ENCODE data around the gene MAPK13.
"Not testable (repeated sequence)": the region's sequence is repeated elsewhere in the genome, so short reads cannot be mapped to it uniquely, and the experiment has no call there.

The MAPK13 gene

DNA sequence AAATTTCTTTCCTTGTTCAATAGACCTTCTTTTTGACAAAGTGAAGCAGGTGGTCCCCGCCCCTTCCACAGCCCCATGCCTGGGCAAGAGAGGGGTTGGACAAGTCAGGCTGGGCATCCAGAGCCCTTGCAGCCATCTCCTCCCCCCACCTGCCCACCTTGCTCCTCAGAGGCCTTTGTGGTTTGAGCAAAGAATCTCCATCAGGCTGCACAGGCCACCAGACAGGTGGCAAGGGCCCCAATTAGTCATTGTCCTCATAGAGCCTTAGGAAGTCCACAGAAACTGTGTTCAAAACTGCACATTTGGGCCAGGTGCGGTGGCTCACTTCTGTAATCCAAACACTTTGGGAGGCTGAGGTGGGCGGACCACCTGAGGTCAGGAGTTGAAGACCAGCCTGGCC is 1.5 kb upstream of the MAPK13 start:
- DNase-seq: no peak

DNA sequence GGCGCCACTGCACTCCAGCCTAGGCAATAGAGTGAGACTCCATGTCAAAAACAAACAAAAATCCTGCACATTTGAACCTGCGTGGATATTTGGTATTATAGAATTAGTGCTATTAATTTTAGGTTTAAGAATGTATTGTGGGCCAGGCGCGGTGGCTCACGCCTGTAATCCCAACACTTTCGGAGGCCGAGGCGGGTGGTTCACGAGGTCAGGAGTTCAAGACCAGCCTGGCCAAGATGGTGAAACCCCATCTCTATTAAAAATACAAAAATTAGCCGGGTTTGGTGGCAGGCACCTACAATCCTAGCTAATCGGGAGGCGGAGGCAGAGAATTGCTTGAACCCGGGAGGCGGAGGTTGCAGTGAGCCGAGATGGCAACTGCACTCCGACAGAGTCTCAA is 979 bp upstream of the MAPK13 start:
- not testable (repeated sequence) for DNase-seq

- DNase-seq: peak; percentile 31
Measured at GRCh38 chr6:36130667-36131510, 576 bp downstream of the MAPK13 start.

- no peak for DNase-seq
Measured at GRCh38 chr6:36131511-36132245, 1.4 kb downstream of the MAPK13 start.

- DNase-seq: no peak
Measured at GRCh38 chr6:36132246-36132895, 2.1 kb downstream of the MAPK13 start.

DNA sequence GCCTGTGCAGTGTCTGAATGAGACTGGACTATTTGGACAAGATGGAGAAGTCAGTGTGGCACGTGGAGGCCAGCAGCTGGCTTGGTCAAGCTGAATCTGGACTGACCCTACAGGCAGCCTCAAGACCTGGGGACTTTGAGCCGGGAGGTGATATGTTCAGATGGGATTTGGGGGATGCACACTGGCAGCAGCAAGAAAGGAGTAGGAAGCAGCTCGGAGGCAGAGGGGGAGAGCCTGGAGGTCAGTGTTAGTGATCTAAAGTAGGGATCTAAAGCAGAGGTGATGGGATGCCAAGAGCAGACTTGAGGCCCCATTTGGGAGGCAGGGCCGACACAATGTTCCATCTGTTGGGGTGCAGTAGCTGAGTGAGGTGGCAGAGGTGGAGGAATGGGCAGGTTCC is 2.8 kb downstream of the MAPK13 start:
- no peak for DNase-seq

GRCh38 chr6:36133912-36134311 is 3.6 kb downstream of the MAPK13 start:
- DNase-seq: no peak

DNA sequence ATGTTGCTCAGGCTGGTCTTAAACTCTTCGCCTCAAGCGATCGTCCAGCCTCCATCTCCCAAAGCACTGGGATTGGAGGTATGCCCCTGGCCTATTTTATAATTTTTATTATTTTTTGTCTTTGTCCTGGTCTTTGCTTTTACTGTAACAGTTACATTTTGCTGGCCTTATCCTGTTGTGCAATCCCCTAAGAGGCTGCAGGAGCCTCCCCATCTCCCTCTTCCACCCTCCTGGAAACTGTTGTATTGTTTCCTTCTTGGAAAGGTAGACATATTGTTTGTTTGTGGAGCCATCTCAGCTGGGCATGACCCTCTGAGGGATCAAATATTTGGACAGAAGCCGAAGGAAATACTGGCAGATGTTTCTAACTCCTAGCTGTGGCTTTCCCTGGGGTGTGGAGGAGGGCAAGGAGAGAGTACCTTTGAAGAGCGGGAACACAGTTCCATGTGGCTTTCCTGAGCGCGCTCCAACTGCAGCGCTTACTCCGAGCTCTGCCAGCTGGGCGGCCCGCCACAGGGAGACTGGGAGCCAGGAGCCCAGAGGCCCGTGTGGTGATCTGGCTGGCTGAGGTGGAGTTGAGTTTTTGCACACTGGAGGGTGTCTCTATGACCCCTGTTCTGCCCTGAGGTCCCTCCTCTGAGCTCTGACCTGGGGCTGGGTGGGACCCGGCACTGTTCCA is 4.9 kb downstream of the MAPK13 start:
- no peak for DNase-seq

DNA sequence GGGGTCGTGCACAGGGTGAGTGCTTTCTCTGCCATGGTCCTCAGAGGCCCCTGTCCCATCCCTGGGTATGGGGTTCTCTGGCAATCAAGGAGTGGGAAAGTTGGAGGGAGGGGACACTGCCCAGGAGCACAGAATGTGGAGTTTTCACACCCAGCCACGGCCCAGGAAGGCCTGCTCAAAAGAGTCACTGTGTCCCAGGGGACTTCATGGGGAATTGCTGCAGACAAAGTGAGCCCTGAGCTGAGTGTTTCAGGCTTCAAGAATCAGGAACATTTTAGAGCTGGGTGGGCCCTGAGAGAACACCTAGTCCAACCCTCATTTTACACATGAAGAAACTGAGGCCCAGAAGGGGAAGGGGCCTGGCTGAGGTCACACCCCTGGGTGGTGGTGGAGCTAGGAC is 5.7 kb downstream of the MAPK13 start:
- no peak for DNase-seq

DNA sequence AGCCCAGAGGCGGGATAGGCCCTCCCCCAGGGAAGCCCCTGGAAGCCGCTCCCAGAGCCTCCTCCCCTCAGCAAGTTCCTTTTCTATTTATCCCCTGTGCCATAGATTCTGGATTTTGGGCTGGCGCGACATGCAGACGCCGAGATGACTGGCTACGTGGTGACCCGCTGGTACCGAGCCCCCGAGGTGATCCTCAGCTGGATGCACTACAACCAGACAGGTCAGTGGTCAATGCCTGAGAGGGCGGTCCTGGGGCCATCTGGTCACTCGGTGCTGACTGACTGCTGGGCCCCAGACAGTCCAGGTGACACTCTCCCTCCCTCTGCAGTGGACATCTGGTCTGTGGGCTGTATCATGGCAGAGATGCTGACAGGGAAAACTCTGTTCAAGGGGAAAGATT is 6.2 kb downstream of the MAPK13 start:
- no peak for DNase-seq

DNA sequence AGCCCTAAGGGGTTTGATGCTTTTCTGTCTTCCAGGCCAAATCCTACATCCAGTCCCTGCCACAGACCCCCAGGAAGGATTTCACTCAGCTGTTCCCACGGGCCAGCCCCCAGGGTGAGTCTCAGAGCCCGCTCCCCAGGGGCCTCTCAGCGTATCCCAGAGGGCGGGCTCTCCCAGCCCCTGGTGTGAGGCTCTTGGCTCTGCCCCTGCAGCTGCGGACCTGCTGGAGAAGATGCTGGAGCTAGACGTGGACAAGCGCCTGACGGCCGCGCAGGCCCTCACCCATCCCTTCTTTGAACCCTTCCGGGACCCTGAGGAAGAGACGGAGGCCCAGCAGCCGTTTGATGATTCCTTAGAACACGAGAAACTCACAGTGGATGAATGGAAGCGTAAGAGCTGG is 8.4 kb downstream of the MAPK13 start:
- DNase-seq: no peak

GRCh38 chr6:36139431-36139830 is 9.1 kb downstream of the MAPK13 start:
- no peak for DNase-seq

- no peak for DNase-seq
Measured at GRCh38 chr6:36139991-36140710, 9.8 kb downstream of the MAPK13 start.

GRCh38 chr6:36141091-36141490 is 10.8 kb downstream of the MAPK13 start:
- DNase-seq: no peak

- no peak for DNase-seq
Measured at GRCh38 chr6:36141961-36142360, 11.6 kb downstream of the MAPK13 start.

DNA sequence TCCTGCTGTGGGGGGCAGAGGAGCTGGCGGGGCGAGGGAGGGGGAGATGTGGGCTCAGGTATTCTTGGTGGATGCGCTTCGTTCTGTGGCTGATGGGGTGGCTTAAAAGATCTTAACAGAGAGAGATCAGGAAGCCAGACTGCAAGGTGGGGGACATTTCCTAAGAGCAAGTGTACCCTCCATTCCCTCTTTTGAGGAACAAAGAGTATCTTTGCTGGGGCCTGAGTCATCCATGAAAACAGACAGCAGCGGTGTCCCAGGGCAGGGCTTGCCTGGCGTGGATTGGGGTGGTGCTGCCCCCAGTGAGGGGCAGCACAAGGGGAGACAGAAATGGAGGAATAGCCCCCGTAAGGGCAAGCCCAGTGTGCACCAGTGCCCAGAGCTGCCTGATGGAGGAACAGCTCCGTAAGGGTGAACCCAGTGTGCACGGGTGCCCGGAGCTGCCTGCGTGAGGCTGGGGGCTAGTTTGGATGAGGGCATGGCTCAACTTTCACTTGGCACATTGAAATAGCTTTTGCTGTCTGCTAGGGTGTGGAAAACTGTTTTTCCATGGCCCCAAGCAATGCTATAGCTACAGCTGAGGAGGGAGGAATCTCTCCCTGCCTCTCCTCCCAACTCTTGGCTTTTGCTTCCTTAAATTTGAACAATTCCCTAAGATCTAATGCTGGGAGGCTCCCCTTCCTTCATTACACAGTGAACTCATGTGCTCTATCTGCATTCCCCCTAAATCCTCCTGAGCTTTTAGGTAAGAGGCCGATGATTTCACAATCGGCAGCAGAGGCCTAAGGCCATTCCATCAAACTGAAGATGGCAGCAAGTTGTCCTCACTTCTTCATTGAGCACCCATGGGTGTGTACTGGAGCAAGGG is 12.9 kb downstream of the MAPK13 start:
- no peak for DNase-seq

- DNase-seq: no peak
Measured at GRCh38 chr6:36145495-36145894, 15.2 kb downstream of the MAPK13 start.

- no peak for DNase-seq
Measured at GRCh38 chr6:36147294-36147693, 17.0 kb downstream of the MAPK13 start.

DNA sequence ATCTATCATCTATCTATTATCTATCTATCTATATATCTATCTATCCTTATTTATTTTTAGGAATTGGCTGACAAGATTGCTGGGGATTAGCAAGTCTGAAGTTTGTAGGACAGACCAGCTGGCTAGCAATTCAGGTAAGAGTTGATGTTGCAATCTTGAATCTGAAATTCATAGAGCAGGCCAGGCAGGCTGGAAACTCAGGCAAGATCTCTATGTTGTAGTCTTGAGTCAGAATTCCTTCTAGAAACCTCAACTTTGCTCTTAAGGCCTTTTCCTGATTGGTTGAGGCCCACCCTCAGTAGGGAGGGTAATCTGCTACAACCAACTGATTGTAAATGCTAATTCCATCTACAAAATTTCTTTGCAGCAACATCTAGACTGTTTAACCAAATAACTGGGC is 19.2 kb downstream of the MAPK13 start:
- DNase-seq: no peak

- no peak for DNase-seq
Measured at GRCh38 chr6:36150283-36150682, 20.0 kb downstream of the MAPK13 start.

- no peak for DNase-seq
Measured at GRCh38 chr6:36154286-36154685, 24.0 kb downstream of the MAPK13 start.
